K562 (cell line): ENCODE measurements around the gene SPEM1. TPM values are rescaled to one million over a fixed set of nuclear protein-coding genes. Genes with fewer than 3 reads are reported as not detected.
A peak's percentile ranks its signal among the peaks of the same experiment; 100 is the strongest.

Experiments used
- ATAC-seq: fragments of 200-7000 bp; cut with Tn5 transposase; 3 replicates; pipeline ENCODE4 v1.9.1; 2020; ENCODE audit warnings: moderate library complexity
- BruUV-seq: library from RNA; stranded (reverse); fragments of 400-500 nt; replicated peaks from 2 replicates; lab custom pipeline; 2021; lab: Mats Ljungman, UMichigan
- CTCF ChIA-PET: fragments of 300-600 bp; formaldehyde crosslinking; extraction: SDS; loops from one replicate; lab custom pipeline; 2021; ENCODE audit warnings: low intra/inter-chr PET ratio; lab: Yijun Ruan, JAX
- POLR2A ChIA-PET: fragments of 300-600, 350-650 bp; sonication (Branson Sonifier 250); formaldehyde crosslinking; extraction: SDS; loops from one replicate; lab custom pipeline; 2021; ENCODE audit warnings: antibody characterized with exemption, inconsistent platforms; lab: Yijun Ruan, JAX
- DNase-seq, 4 experiments: peaks; one replicate each; pipeline versions ENCODE4 v3.0.0 to v3.0.0-alpha.2; 2011 to 2018; ENCODE audit warnings: low spot score in 3 of 4, mixed read lengths in 3 of 4; ENCODE audit errors: extremely low read depth in 1 of 4
- FAIRE-seq: peaks from 2 replicates; lab custom pipeline; 2011; peaks lifted over from hg19 to GRCh38; lab: Jason Lieb, UNC
- H2AFZ ChIP-seq: 2 replicates; pipeline ENCODE4 v1.6.0; 2011; ENCODE audit warnings: low read depth, low read length, control low read depth, inconsistent platforms
- H3K27ac ChIP-seq: fragments of 200-600 bp; 3 replicates; pipeline ENCODE4 v1.8.0; 2011; ENCODE audit warnings: low read depth, mild to moderate bottlenecking, control low read depth, inconsistent platforms, low read length, moderate library complexity, mixed read lengths; ENCODE audit errors: extremely low read depth
- H3K27me3 ChIP-seq, 2 experiments: fragments of 300-600 bp in 1 of 2; 2 replicates in 1 of 2; 3 replicates in 1 of 2; pipeline versions ENCODE4 v1.6.0 to v1.8.0; 2011; ENCODE audit warnings: inconsistent platforms in 2 of 2, low read length in 2 of 2, mild to moderate bottlenecking in 1 of 2, mixed read lengths in 1 of 2, moderate library complexity in 1 of 2; ENCODE audit not compliant: control insufficient read depth in 2 of 2, insufficient read depth in 2 of 2
- H3K36me3 ChIP-seq: fragments of 300-600 bp; 3 replicates; pipeline ENCODE4 v1.8.0; 2011; ENCODE audit warnings: mild to moderate bottlenecking, low read length, inconsistent platforms; ENCODE audit not compliant: control insufficient read depth, insufficient read depth
- H3K4me1 ChIP-seq, 2 experiments: fragments of 200-600 bp in 1 of 2; replicated peaks in 1 of 2; 2 replicates in 1 of 2; 3 replicates in 1 of 2; pipeline versions ENCODE4 v1.5.1 to v1.8.0; 2011; ENCODE audit warnings: inconsistent platforms in 2 of 2, low read length in 2 of 2, mild to moderate bottlenecking in 1 of 2, mixed read lengths in 1 of 2, moderate library complexity in 1 of 2; ENCODE audit not compliant: control insufficient read depth in 2 of 2, insufficient read depth in 2 of 2
- H3K4me2 ChIP-seq: 2 replicates; pipeline ENCODE4 v1.6.1; 2011; ENCODE audit warnings: low read length, control low read depth, inconsistent platforms, mixed read lengths; ENCODE audit not compliant: insufficient read depth
- H3K4me3 ChIP-seq: fragments of 200-600 bp; sonication (generic), shearing (Covaris generic); 2 replicates; pipeline ENCODE4 v1.5.1; 2016; ENCODE audit warnings: control low read depth, inconsistent platforms
- H3K79me2 ChIP-seq: fragments of 200-600 bp; 3 replicates; pipeline ENCODE4 v1.8.0; 2011; ENCODE audit warnings: low read length, inconsistent platforms; ENCODE audit not compliant: control insufficient read depth, insufficient read depth
- H3K9ac ChIP-seq, 2 experiments: 2 replicates each; pipeline versions ENCODE4 v1.6.0 to v1.6.1; 2011; ENCODE audit warnings: low read depth in 2 of 2, low read length in 2 of 2, control low read depth in 1 of 2, inconsistent platforms in 1 of 2, mild to moderate bottlenecking in 1 of 2, mixed read lengths in 1 of 2; ENCODE audit not compliant: insufficient read depth in 1 of 2
- H3K9me1 ChIP-seq: one replicate; pipeline ENCODE4 v1.6.0; 2011; ENCODE audit warnings: inconsistent platforms, mild to moderate bottlenecking, low read length, moderate library complexity; ENCODE audit not compliant: control insufficient read depth, insufficient read depth
- H3K9me3 ChIP-seq: replicated peaks from 2 replicates; pipeline ENCODE4 v1.5.1; 2011; ENCODE audit warnings: low read depth, low read length, inconsistent platforms; ENCODE audit not compliant: control insufficient read depth, insufficient read depth
- H4K20me1 ChIP-seq: replicated peaks from 2 replicates; pipeline ENCODE4 v1.6.1; 2011; ENCODE audit warnings: low read length, inconsistent platforms, mixed read lengths; ENCODE audit not compliant: control insufficient read depth, insufficient read depth
- DACH1 ChIP-seq: fragments of 450-650 bp; IDR thresholded peaks from 2 replicates; pipeline ENCODE4 v1.6.1; 2018; ENCODE audit not compliant: partially characterized antibody
- NFATC3 ChIP-seq: fragments of 450-650 bp; IDR thresholded peaks from 2 replicates; pipeline ENCODE4 v1.6.1; 2017; ENCODE audit warnings: mild to moderate bottlenecking
- POU5F1 ChIP-seq: fragments of 150-350 bp; IDR thresholded peaks from 2 replicates; pipeline ENCODE4 v1.6.1; 2014; ENCODE audit warnings: borderline replicate concordance, low read length, low read depth, mild to moderate bottlenecking; ENCODE audit not compliant: partially characterized antibody
- SMAD4 ChIP-seq: fragments of 250-450 bp; sonication (Bioruptor Pico); conservative IDR thresholded peaks from 2 replicates; pipeline ENCODE4 v1.8.0; 2021; ENCODE audit warnings: inconsistent platforms, mild to moderate bottlenecking, moderate library complexity
- SP1 ChIP-seq: sonication (generic); formaldehyde crosslinking; IDR thresholded peaks from 2 replicates; pipeline ENCODE4 v1.8.1; 2022; ENCODE audit warnings: mild to moderate bottlenecking, missing genetic modification reagents
- ZNF561 ChIP-seq: fragments of 450-650 bp; formaldehyde crosslinking; conservative IDR thresholded peaks from 2 replicates; pipeline ENCODE4 v1.4.0; 2020; ENCODE audit warnings: mild to moderate bottlenecking, moderate library complexity
- WGBS: fragments of 100-300 bp; shearing (Covaris generic); methylation state at CpG from one replicate; pipeline ENCODE4 v1.1.6; 2016; ENCODE audit warnings: low coverage, mixed read lengths; ENCODE audit not compliant: insufficient coverage; ENCODE audit errors: missing lambda C conversion rate; 5-methylcytosine and 5-hydroxymethylcytosine counted together
- in situ Hi-C: fragments of 300-500 bp; cut with MboI; formaldehyde crosslinking; loops from 4 replicates; pipeline ENCODE4 v1.15.0; 2018; ENCODE audit warnings: inconsistent platforms, mixed read lengths
- intact Hi-C: fragments of 100-400 bp; cut with micrococcal nuclease; formaldehyde crosslinking; loops from 2 replicates; pipeline ENCODE4 v1.14.2; 2022
- polyA plus RNA-seq, 8 experiments: library from polyadenylated mRNA; depleted of rRNA in 4 of 8; stranded (reverse) in 5 of 8; unstranded in 3 of 8; fragments of >200 nt; fragmentation: Nextera tagmentation in 2 of 8; fragmentation: Illumina TruSeq in 1 of 8; extraction: Ambion mirVana in 2 of 8; extraction: Trizol in 1 of 8; gene quantifications; 2 replicates each; pipeline versions ENCODE4 v1.2.1 to v1.2.3, GENCODE V29; 2011 to 2014; ENCODE audit warnings: inconsistent platforms in 1 of 8, missing spikeins in 1 of 8
- total RNA-seq, 7 experiments: library from RNA; depleted of rRNA in 6 of 7; stranded (reverse); fragments of >200 nt in 6 of 7; fragmentation: Illumina TruSeq in 2 of 7; extraction: Trizol in 2 of 7; gene quantifications; 2 replicates each; pipeline versions ENCODE4 v1.2.1 to v1.2.3, GENCODE V29; 2011 to 2021; ENCODE audit warnings: low replicate concordance in 1 of 7
- TF ChIP-seq, protein P1 (sequence below), 3 experiments: IDR thresholded peaks in 2 of 3; conservative IDR thresholded peaks in 1 of 3; 2 replicates each; pipeline ENCODE4 v1.5.1; 2011 to 2012; ENCODE audit warnings: low read length in 3 of 3, mild to moderate bottlenecking in 3 of 3, control low read depth in 2 of 3, improper control_type of control experiment in 1 of 3, inconsistent platforms in 1 of 3, low read depth in 1 of 3, mixed read lengths in 1 of 3, moderate library complexity in 1 of 3; ENCODE audit not compliant: insufficient read depth in 2 of 3
- TF ChIP-seq, protein P2 (sequence below): fragments of 450-650 bp; IDR thresholded peaks from 2 replicates; pipeline ENCODE4 v1.6.1; 2016; ENCODE audit warnings: mild to moderate bottlenecking, moderate library complexity

The SPEM1 gene
- total and polyA plus RNA-seq, 9 of the 15 experiments (the other 6 are each of a cell fraction or from before 2014, with no cell fraction given) = not detected

GRCh38 chr17:7440834-7441195 is 20.7 kb downstream of the SPEM1 start:
- Histone ChIP-seq H2AFZ (0 out of 2 replicates have a peak overlapping the region, but pooled peaks have one; percentile 47), H3K27ac (no peak overlapping the region; the same call in 2 of the 3 replicates), H4K20me1 (no peaks in the 10 kb centered on the region), H3K4me2 (peak overlapping the region; percentile 54; the same call in 1 of the 2 replicates), H3K4me3 (no peak overlapping the region), H3K9ac (peak overlapping the region in 1 of 2 experiments; percentile 84; a peak in 3 of 4 replicates), H3K27me3 (no peaks in the 10 kb centered on the region), H3K4me1 (peaks cover 20 to 74% of the 10 kb centered on the region in 2 experiments; a peak in 4 of 5 replicates), H3K9me1 (peaks cover 3% of the 10 kb centered on the region), H3K9me3 (no peaks in the 10 kb centered on the region), H3K79me2 (peaks cover 7% of the 10 kb centered on the region; the same call in 2 of the 3 replicates), H3K36me3 (no peaks in the 10 kb centered on the region)
- ChIA-PET CTCF (no interaction called here), POLR2A (interaction anchor here (0.6 to 2.0 kb wide), 5 partner anchors 36 to 68 kb away, joined by 3 to 8 read pairs (median 6); partner anchors contain the start of genes POLR2A and ZBTB4)
- in situ Hi-C loops (no loop called here), intact Hi-C loops (no loop called here)
- no TSS peak for BruUV-seq
- ATAC-seq (peak; percentile 50), DNase-seq (peak; percentile 52 to 67 (median 52)), FAIRE-seq (peak; percentile 74)
- WGBS = 3% methylated on average over 10 of the region's 12 CpGs
- no peak for TF ChIP-seq SP1 (CRISPR knock-in tag)
- no peak for TF ChIP-seq POU5F1
- TF ChIP-seq, protein P1, sequence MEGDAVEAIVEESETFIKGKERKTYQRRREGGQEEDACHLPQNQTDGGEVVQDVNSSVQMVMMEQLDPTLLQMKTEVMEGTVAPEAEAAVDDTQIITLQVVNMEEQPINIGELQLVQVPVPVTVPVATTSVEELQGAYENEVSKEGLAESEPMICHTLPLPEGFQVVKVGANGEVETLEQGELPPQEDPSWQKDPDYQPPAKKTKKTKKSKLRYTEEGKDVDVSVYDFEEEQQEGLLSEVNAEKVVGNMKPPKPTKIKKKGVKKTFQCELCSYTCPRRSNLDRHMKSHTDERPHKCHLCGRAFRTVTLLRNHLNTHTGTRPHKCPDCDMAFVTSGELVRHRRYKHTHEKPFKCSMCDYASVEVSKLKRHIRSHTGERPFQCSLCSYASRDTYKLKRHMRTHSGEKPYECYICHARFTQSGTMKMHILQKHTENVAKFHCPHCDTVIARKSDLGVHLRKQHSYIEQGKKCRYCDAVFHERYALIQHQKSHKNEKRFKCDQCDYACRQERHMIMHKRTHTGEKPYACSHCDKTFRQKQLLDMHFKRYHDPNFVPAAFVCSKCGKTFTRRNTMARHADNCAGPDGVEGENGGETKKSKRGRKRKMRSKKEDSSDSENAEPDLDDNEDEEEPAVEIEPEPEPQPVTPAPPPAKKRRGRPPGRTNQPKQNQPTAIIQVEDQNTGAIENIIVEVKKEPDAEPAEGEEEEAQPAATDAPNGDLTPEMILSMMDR (IDR thresholded peaks at IDR 0.05 in 2 of 3, conservative IDR thresholded peaks at IDR 0.05 in 1 of 3; ENCODE audit: insufficient read depth in 2 of 3, low read depth in 1 of 3, low read length in 3 of 3) = 0 out of 6 replicates have a peak, but pooled peaks of 1 of the 3 experiments have one; percentile 8
- no peak for TF ChIP-seq NFATC3
- TF ChIP-seq SMAD4 = peak; percentile 67; the same call in 1 of the 2 replicates
- no peak for TF ChIP-seq ZNF561 (CRISPR knock-in tag)
- TF ChIP-seq DACH1 = no peak
- TF ChIP-seq, protein P2, sequence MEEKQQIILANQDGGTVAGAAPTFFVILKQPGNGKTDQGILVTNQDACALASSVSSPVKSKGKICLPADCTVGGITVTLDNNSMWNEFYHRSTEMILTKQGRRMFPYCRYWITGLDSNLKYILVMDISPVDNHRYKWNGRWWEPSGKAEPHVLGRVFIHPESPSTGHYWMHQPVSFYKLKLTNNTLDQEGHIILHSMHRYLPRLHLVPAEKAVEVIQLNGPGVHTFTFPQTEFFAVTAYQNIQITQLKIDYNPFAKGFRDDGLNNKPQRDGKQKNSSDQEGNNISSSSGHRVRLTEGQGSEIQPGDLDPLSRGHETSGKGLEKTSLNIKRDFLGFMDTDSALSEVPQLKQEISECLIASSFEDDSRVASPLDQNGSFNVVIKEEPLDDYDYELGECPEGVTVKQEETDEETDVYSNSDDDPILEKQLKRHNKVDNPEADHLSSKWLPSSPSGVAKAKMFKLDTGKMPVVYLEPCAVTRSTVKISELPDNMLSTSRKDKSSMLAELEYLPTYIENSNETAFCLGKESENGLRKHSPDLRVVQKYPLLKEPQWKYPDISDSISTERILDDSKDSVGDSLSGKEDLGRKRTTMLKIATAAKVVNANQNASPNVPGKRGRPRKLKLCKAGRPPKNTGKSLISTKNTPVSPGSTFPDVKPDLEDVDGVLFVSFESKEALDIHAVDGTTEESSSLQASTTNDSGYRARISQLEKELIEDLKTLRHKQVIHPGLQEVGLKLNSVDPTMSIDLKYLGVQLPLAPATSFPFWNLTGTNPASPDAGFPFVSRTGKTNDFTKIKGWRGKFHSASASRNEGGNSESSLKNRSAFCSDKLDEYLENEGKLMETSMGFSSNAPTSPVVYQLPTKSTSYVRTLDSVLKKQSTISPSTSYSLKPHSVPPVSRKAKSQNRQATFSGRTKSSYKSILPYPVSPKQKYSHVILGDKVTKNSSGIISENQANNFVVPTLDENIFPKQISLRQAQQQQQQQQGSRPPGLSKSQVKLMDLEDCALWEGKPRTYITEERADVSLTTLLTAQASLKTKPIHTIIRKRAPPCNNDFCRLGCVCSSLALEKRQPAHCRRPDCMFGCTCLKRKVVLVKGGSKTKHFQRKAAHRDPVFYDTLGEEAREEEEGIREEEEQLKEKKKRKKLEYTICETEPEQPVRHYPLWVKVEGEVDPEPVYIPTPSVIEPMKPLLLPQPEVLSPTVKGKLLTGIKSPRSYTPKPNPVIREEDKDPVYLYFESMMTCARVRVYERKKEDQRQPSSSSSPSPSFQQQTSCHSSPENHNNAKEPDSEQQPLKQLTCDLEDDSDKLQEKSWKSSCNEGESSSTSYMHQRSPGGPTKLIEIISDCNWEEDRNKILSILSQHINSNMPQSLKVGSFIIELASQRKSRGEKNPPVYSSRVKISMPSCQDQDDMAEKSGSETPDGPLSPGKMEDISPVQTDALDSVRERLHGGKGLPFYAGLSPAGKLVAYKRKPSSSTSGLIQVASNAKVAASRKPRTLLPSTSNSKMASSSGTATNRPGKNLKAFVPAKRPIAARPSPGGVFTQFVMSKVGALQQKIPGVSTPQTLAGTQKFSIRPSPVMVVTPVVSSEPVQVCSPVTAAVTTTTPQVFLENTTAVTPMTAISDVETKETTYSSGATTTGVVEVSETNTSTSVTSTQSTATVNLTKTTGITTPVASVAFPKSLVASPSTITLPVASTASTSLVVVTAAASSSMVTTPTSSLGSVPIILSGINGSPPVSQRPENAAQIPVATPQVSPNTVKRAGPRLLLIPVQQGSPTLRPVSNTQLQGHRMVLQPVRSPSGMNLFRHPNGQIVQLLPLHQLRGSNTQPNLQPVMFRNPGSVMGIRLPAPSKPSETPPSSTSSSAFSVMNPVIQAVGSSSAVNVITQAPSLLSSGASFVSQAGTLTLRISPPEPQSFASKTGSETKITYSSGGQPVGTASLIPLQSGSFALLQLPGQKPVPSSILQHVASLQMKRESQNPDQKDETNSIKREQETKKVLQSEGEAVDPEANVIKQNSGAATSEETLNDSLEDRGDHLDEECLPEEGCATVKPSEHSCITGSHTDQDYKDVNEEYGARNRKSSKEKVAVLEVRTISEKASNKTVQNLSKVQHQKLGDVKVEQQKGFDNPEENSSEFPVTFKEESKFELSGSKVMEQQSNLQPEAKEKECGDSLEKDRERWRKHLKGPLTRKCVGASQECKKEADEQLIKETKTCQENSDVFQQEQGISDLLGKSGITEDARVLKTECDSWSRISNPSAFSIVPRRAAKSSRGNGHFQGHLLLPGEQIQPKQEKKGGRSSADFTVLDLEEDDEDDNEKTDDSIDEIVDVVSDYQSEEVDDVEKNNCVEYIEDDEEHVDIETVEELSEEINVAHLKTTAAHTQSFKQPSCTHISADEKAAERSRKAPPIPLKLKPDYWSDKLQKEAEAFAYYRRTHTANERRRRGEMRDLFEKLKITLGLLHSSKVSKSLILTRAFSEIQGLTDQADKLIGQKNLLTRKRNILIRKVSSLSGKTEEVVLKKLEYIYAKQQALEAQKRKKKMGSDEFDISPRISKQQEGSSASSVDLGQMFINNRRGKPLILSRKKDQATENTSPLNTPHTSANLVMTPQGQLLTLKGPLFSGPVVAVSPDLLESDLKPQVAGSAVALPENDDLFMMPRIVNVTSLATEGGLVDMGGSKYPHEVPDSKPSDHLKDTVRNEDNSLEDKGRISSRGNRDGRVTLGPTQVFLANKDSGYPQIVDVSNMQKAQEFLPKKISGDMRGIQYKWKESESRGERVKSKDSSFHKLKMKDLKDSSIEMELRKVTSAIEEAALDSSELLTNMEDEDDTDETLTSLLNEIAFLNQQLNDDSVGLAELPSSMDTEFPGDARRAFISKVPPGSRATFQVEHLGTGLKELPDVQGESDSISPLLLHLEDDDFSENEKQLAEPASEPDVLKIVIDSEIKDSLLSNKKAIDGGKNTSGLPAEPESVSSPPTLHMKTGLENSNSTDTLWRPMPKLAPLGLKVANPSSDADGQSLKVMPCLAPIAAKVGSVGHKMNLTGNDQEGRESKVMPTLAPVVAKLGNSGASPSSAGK = no peak
